ENCODE measurements around the gene PRCC. TPM values are rescaled to one million over a fixed set of nuclear protein-coding genes. Genes with fewer than 3 reads are reported as not detected.

The PRCC gene
- total RNA-seq, 4 donors from 2014 or later: 33.4 to 41.0 (median 33.9) TPM

GRCh38 chr1:156741481-156741983, 25.8 kb upstream of the PRCC start:
- TF ChIP-seq POLR2A (IDR thresholded peaks at IDR 0.05): no peak
- no peak for TF ChIP-seq POLR2AphosphoS5 (IDR thresholded peaks at IDR 0.05)
- TF ChIP-seq CTCF (IDR thresholded peaks at IDR 0.05): no peak
- no peak for TF ChIP-seq EP300 (IDR thresholded peaks at IDR 0.05)
- H3K27ac ChIP-seq: peak overlapping the region; percentile 68 to 89 (median 84)
- H3K27me3 ChIP-seq: no peaks in the 10 kb centered on the region
- peak overlapping the region in 1 of 2 donors; percentile 77 for H3K4me3 ChIP-seq
- peaks cover 0 to 56% of the 10 kb centered on the region in 2 donors for H3K36me3 ChIP-seq
- H3K4me1 ChIP-seq: peaks cover 3 to 50% (median 16%) of the 10 kb centered on the region in 3 donors
- 70 to 76% methylated on average over 2 to 6 of the region's 8 CpGs for WGBS, 2 donors (ENCODE audit: low coverage in 1 of 2)
- H3K9me3 ChIP-seq: no peaks in the 10 kb centered on the region
- ATAC-seq: no peak

- peaks cover 0 to 51% of the 10 kb centered on the region in 2 donors for H3K36me3 ChIP-seq
- no peak for TF ChIP-seq EP300 (IDR thresholded peaks at IDR 0.05)
- no peak for TF ChIP-seq POLR2A (IDR thresholded peaks at IDR 0.05)
- no peak for TF ChIP-seq POLR2AphosphoS5 (IDR thresholded peaks at IDR 0.05)
- no peak for TF ChIP-seq CTCF (IDR thresholded peaks at IDR 0.05)
- 47 to 95% methylated on average over 2 to 3 of the region's 3 CpGs for WGBS, 2 donors (ENCODE audit: low coverage in 1 of 2)
- H3K27me3 ChIP-seq: no peaks in the 10 kb centered on the region
- ATAC-seq: no peak
- H3K27ac ChIP-seq: peak overlapping the region in 3 of 4 donors; percentile 84 to 89 (median 85)
- H3K4me3 ChIP-seq: no peak overlapping the region
- H3K9me3 ChIP-seq: no peaks in the 10 kb centered on the region
- H3K4me1 ChIP-seq: peaks cover 3 to 53% (median 16%) of the 10 kb centered on the region in 3 donors
Observed at GRCh38 chr1:156742017-156742416, 25.3 kb upstream of the PRCC start.

- TF ChIP-seq POLR2A (IDR thresholded peaks at IDR 0.05) (no peak), CTCF (IDR thresholded peaks at IDR 0.05) (no peak), EP300 (IDR thresholded peaks at IDR 0.05) (no peak), POLR2AphosphoS5 (IDR thresholded peaks at IDR 0.05) (no peak)
- H3K27me3 ChIP-seq: no peaks in the 10 kb centered on the region
- peak overlapping the region in 1 of 4 donors; percentile 84 for H3K27ac ChIP-seq
- no peak for ATAC-seq
- no peaks in the 10 kb centered on the region for H3K9me3 ChIP-seq
- H3K4me1 ChIP-seq: peaks cover 3 to 59% (median 19%) of the 10 kb centered on the region in 3 donors
- no peak overlapping the region for H3K4me3 ChIP-seq
- no CpG with 5 or more reads among the region's 4 CpGs for WGBS, 2 donors (ENCODE audit: low coverage in 1 of 2)
- peaks cover 0 to 43% of the 10 kb centered on the region in 2 donors for H3K36me3 ChIP-seq
Observed at GRCh38 chr1:156742801-156743200, 24.5 kb upstream of the PRCC start.

DNA sequence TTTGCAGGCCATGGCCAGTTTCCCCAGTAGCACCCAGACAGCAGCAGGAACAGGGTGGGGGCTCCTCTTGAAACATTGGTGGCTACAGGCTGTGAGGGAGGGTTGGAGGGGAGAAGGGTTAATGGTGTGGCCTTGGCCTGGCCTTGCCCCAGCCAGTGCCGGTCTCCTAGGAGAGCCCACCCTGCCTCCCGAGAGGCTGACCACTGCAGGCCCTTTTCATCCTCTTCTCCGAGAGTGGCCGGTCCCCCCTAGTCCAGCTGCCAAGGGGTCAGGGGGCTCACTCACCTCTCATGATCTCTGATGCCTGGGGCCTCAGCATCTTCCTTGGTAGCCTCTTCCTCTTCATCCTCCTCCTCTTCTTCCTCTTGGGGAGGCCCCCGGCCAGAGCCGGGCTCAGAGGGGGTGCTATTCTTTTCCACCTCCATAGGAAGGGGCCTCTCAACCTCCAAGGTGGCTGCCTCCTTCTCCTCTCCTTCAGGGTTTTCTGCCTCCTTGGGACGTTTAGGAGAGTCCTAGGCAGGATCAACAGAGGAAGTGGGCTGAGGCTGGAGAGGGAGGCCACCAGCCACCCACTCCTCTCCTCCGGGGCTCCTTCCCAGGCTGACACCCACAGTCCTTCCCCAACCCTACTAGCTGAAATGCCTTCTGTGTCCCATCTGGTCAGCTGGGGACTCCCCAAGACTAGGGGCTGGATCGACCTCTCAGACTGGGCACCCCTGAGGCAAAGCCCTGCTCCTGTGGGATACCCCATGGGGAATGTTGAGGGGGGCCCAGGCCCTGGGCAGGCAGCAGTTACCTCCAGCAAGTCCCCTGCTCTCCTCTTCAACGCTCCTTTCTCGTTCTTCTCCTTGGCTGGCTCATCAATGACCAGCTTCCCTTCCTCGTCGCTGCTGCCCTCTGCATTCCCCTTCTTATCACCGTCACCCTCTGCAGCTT, 23.7 kb upstream of the PRCC start:
- H3K27me3 ChIP-seq: no peaks in the 10 kb centered on the region
- H3K4me1 ChIP-seq: peaks cover 3 to 68% (median 26%) of the 10 kb centered on the region in 3 donors
- WGBS, 2 donors (ENCODE audit: low coverage in 1 of 2): 73 to 87% methylated on average over 3 to 5 of the region's 14 CpGs
- H3K27ac ChIP-seq: peak overlapping the region in 2 of 4 donors; percentile 98 to 99
- TF ChIP-seq POLR2AphosphoS5 (IDR thresholded peaks at IDR 0.05) (no peak), EP300 (IDR thresholded peaks at IDR 0.05) (no peak), POLR2A (IDR thresholded peaks at IDR 0.05) (no peak)
- ATAC-seq: no peak
- no peak overlapping the region for H3K4me3 ChIP-seq
- H3K36me3 ChIP-seq: peaks cover 0 to 37% of the 10 kb centered on the region in 2 donors
- no peaks in the 10 kb centered on the region for H3K9me3 ChIP-seq

DNA sequence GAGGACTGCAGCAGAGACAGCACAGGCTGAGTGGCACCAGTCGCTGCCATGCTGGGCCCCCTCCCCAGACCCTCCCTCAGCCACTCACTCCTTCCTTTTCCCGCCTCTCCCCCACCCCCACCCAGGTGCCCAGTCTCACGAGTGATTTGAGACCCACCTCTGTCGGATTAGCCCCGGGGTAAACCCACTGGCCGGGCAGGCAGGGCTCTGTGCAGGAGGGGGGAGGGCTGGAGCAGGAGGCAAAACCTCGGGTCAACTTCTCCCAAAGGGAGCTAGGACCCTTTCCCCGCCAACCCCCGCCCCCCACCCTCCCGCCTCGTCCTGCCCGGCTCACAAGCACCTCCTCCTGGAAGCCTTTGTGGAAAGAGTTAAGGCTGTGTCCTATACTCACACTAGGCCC, 23.0 kb upstream of the PRCC start:
- TF ChIP-seq POLR2A (IDR thresholded peaks at IDR 0.05): no peak
- no peak for TF ChIP-seq POLR2AphosphoS5 (IDR thresholded peaks at IDR 0.05)
- TF ChIP-seq CTCF (IDR thresholded peaks at IDR 0.05): no peak
- TF ChIP-seq EP300 (IDR thresholded peaks at IDR 0.05): no peak
- WGBS, 2 donors (ENCODE audit: low coverage in 1 of 2): 100% methylated on average over 1 of the region's 12 CpGs; no CpG with 5 or more reads in 1 of the 2 donors
- peaks cover 0 to 37% of the 10 kb centered on the region in 2 donors for H3K36me3 ChIP-seq
- no peaks in the 10 kb centered on the region for H3K9me3 ChIP-seq
- H3K27ac ChIP-seq: peak overlapping the region in 3 of 4 donors; percentile 98 to 100 (median 99)
- no peak for ATAC-seq
- no peaks in the 10 kb centered on the region for H3K27me3 ChIP-seq
- no peak overlapping the region for H3K4me3 ChIP-seq
- H3K4me1 ChIP-seq: peaks cover 3 to 70% (median 31%) of the 10 kb centered on the region in 3 donors
